Measurements from ENCODE around the gene SUN3.

DNA sequence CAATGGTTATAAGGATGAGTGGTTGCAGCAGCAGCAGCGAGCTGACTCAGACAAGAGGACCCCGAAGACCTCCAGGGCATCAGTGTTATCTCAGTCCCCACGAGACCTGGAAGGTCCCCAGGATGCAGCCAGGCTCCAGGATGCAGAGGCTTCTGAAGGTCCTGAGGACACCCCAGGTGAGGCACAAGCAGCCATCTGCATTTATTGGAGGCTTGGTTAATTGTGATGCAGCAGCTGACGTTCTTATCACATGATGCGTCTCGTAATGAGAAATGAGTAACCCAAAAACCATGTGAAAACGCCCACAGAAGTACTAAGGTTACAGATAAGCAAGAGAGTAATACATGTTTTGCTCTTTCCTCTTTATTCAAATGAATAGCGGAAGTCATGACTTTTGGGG is 23.8 kb upstream of the SUN3 start:
- TF ChIP-seq, protein P1, sequence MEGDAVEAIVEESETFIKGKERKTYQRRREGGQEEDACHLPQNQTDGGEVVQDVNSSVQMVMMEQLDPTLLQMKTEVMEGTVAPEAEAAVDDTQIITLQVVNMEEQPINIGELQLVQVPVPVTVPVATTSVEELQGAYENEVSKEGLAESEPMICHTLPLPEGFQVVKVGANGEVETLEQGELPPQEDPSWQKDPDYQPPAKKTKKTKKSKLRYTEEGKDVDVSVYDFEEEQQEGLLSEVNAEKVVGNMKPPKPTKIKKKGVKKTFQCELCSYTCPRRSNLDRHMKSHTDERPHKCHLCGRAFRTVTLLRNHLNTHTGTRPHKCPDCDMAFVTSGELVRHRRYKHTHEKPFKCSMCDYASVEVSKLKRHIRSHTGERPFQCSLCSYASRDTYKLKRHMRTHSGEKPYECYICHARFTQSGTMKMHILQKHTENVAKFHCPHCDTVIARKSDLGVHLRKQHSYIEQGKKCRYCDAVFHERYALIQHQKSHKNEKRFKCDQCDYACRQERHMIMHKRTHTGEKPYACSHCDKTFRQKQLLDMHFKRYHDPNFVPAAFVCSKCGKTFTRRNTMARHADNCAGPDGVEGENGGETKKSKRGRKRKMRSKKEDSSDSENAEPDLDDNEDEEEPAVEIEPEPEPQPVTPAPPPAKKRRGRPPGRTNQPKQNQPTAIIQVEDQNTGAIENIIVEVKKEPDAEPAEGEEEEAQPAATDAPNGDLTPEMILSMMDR (IDR thresholded peaks at IDR 0.05) = no peak
- no peak for TF ChIP-seq POLR2A (IDR thresholded peaks at IDR 0.05)
